HG02798 (cell line): Measurements from ENCODE around the gene TTC22.
"Not testable (repeated sequence)": the region's sequence is repeated elsewhere in the genome, so short reads cannot be mapped to it uniquely, and the experiment has no call there.

Experiments
- ATAC-seq: cut with Tn5 transposase; IDR thresholded peaks from one replicate; pipeline ENCODE4 v1.9.1; 2021; ENCODE audit warnings: mild to moderate bottlenecking; ENCODE audit not compliant: unreplicated experiment, poor library complexity

Gene TTC22

GRCh38 chr1:54792686-54793282 is 8.3 kb downstream of the TTC22 start:
- ATAC-seq, result no peak

- ATAC-seq, result no peak
These were observed 9.1 kb downstream of the TTC22 start for GRCh38 chr1:54791880-54792522.

GRCh38 chr1:54788459-54788858 is 12.7 kb downstream of the TTC22 start:
- ATAC-seq, result no peak

- ATAC-seq, result no peak
These were observed 13.5 kb downstream of the TTC22 start for GRCh38 chr1:54787604-54788003.

- ATAC-seq, result no peak
These were observed 14.3 kb downstream of the TTC22 start for GRCh38 chr1:54786778-54787177.

GRCh38 chr1:54784066-54784465 is 17.1 kb downstream of the TTC22 start:
- ATAC-seq, result no peak

- ATAC-seq, result no peak
These were observed 18.5 kb downstream of the TTC22 start for GRCh38 chr1:54782588-54782987.

GRCh38 chr1:54782156-54782555 is 19.0 kb downstream of the TTC22 start:
- ATAC-seq, result no peak

- ATAC-seq, result no peak
These were observed 19.9 kb downstream of the TTC22 start for GRCh38 chr1:54781023-54781723.

GRCh38 chr1:54777431-54777830 is 23.7 kb downstream of the TTC22 start:
- no peak for ATAC-seq

GRCh38 chr1:54777011-54777410 is 24.1 kb downstream of the TTC22 start:
- ATAC-seq, result no peak

- ATAC-seq, result not testable (repeated sequence)
These were observed 25.0 kb downstream of the TTC22 start for GRCh38 chr1:54775828-54776721.

- ATAC-seq, result no peak
These were observed 26.2 kb downstream of the TTC22 start for GRCh38 chr1:54774820-54775498.

GRCh38 chr1:54772951-54773350 is 28.2 kb downstream of the TTC22 start:
- no peak for ATAC-seq

- ATAC-seq, result no peak
These were observed 33.0 kb downstream of the TTC22 start for GRCh38 chr1:54768093-54768492.

GRCh38 chr1:54767526-54767925 is 33.6 kb downstream of the TTC22 start:
- no peak for ATAC-seq

GRCh38 chr1:54766726-54767125 is 34.4 kb downstream of the TTC22 start:
- no peak for ATAC-seq

GRCh38 chr1:54764922-54765561 is 36.1 kb downstream of the TTC22 start:
- peak; percentile 10 for ATAC-seq

GRCh38 chr1:54764133-54764921 is 36.8 kb downstream of the TTC22 start, which contains the start of gene PARS2:
Gene PARS2, minus strand, starts transcription at chr1:54764523. Its CDS starts 5,362 bp downstream, at chr1:54759161.
- ATAC-seq, result peak; percentile 98
